ENCODE data around the gene SEL1L3.

DNA sequence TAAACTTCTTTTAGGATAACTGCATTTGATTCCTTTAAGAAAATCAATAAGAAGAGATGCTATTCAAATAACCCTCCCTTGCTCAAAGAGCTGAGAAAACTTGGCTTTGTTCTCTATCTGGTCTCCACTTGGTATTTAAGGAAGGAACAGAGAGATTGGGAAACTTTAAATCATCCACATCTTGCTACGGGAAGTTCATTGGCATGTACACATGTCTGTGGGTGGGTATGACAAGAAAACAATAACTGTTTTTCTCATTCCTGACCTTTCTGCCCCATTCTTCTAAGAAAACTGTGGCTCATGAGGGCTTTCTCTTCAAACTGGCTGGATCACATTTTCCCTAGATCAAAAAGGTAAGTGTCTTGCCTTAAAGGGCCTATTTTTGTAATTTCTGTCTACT lies 6.0 kb downstream of the SEL1L3 start:
- TF ChIP-seq CTCF (conservative IDR thresholded peaks at IDR 0.05), result no peak
- no peak for TF ChIP-seq ZFX (IDR thresholded peaks at IDR 0.05)

Data from C4-2B (cell line).